GM23338 (cell line): ENCODE measurements around the gene ZNF8. TPM values are rescaled to one million over a fixed set of nuclear protein-coding genes. Genes with fewer than 3 reads are reported as not detected.

Experiments used
- ATAC-seq: fragments of 200-7000 bp; cut with Tn5 transposase; 3 replicates; pipeline ENCODE4 v1.9.1; 2020
- DNase-seq: peaks from one replicate; pipeline ENCODE4 v3.0.0-alpha.2; 2015; ENCODE audit warnings: low spot score
- H2AFZ ChIP-seq: fragments of 200-600 bp; sonication (generic); 2 replicates; pipeline ENCODE4 v1.8.0; 2016; ENCODE audit warnings: antibody characterized with exemption, mild to moderate bottlenecking, moderate library complexity
- H3F3A ChIP-seq: fragments of 200-600 bp; sonication (generic); replicated peaks from 2 replicates; pipeline ENCODE4 v1.8.0; 2017; ENCODE audit warnings: antibody characterized with exemption, mixed run types, low read depth
- H3K27ac ChIP-seq: fragments of 200-600 bp; sonication (generic); 2 replicates; pipeline ENCODE4 v1.6.1; 2016; ENCODE audit warnings: low read depth
- H3K27me3 ChIP-seq: fragments of 200-600 bp; sonication (generic); 2 replicates; pipeline ENCODE4 v1.8.0; 2016; ENCODE audit warnings: mild to moderate bottlenecking, mixed run types, moderate library complexity; ENCODE audit not compliant: insufficient read depth
- H3K36me3 ChIP-seq: fragments of 200-600 bp; sonication (generic); 2 replicates; pipeline ENCODE4 v1.8.0; 2016; ENCODE audit warnings: mild to moderate bottlenecking; ENCODE audit not compliant: insufficient read depth
- H3K4me1 ChIP-seq: fragments of 200-600 bp; sonication (generic); 2 replicates; pipeline ENCODE4 v1.8.0; 2016; ENCODE audit warnings: mild to moderate bottlenecking, moderate library complexity; ENCODE audit not compliant: insufficient read depth
- H3K4me2 ChIP-seq: fragments of 200-600 bp; sonication (generic); 2 replicates; pipeline ENCODE4 v1.7.1; 2017; ENCODE audit warnings: mixed run types
- H3K4me3 ChIP-seq: fragments of 200-600 bp; sonication (generic); 2 replicates; pipeline ENCODE4 v1.6.1; 2016; ENCODE audit warnings: mixed run types
- H3K79me2 ChIP-seq: fragments of 200-600 bp; sonication (generic); replicated peaks from 2 replicates; pipeline ENCODE4 v1.8.0; 2017; ENCODE audit warnings: mild to moderate bottlenecking; ENCODE audit not compliant: insufficient read depth
- H3K9me2 ChIP-seq: fragments of 200-600 bp; sonication (generic); 2 replicates; pipeline ENCODE4 v1.8.0; 2017; ENCODE audit not compliant: insufficient read depth
- H4K20me1 ChIP-seq: fragments of 200-600 bp; sonication (generic); replicated peaks from 2 replicates; pipeline ENCODE4 v1.8.0; 2017; ENCODE audit warnings: mild to moderate bottlenecking; ENCODE audit not compliant: insufficient read depth
- H3K27ac Mint-ChIP-seq: 2 replicates; pipeline ENCODE4 v1.8.0; 2020; ENCODE audit warnings: inconsistent platforms, mild to moderate bottlenecking, moderate library complexity, mixed read lengths
- H3K27me3 Mint-ChIP-seq: 3 replicates; pipeline ENCODE4 v1.8.0; 2022; ENCODE audit warnings: low read depth, mild to moderate bottlenecking, moderate library complexity, mixed read lengths, inconsistent platforms; ENCODE audit not compliant: insufficient read depth, poor library complexity
- H3K36me3 Mint-ChIP-seq: 3 replicates; pipeline ENCODE4 v1.8.0; 2021; ENCODE audit warnings: low read depth, mild to moderate bottlenecking, inconsistent platforms, moderate library complexity, mixed read lengths
- H3K4me1 Mint-ChIP-seq: 3 replicates; pipeline ENCODE4 v1.8.0; 2020; ENCODE audit warnings: mild to moderate bottlenecking, inconsistent platforms, mixed read lengths
- H3K4me3 Mint-ChIP-seq: 3 replicates; pipeline ENCODE4 v1.8.0; 2021; ENCODE audit warnings: moderate library complexity, mild to moderate bottlenecking, inconsistent platforms, mixed read lengths
- H3K9me3 Mint-ChIP-seq: 3 replicates; pipeline ENCODE4 v1.8.0; 2020; ENCODE audit warnings: moderate library complexity, mild to moderate bottlenecking, inconsistent platforms, mixed read lengths
- CREB1 ChIP-seq: fragments of 250-450 bp; sonication (Bioruptor Pico); IDR thresholded peaks from 2 replicates; pipeline ENCODE4 v1.5.0; 2020; ENCODE audit warnings: low read depth, mild to moderate bottlenecking, moderate library complexity
- JUNB ChIP-seq: IDR thresholded peaks from one replicate; pipeline ENCODE4 v1.6.1; 2016; ENCODE audit warnings: antibody characterized with exemption; ENCODE audit not compliant: unreplicated experiment
- POLR2AphosphoS5 ChIP-seq: IDR thresholded peaks from 2 replicates; pipeline ENCODE4 v1.6.1; 2016; ENCODE audit warnings: antibody characterized with exemption, low read depth
- ZNF114 ChIP-seq: fragments of 250-450 bp; sonication (Bioruptor Pico); IDR thresholded peaks from 2 replicates; pipeline ENCODE4 v1.5.0; 2020; ENCODE audit warnings: mild to moderate bottlenecking, moderate library complexity
- ZNF331 ChIP-seq: fragments of 250-450 bp; sonication (Bioruptor Pico); IDR thresholded peaks from 2 replicates; pipeline ENCODE4 v1.5.0; 2020; ENCODE audit warnings: low read depth, mild to moderate bottlenecking, moderate library complexity
- polyA plus RNA-seq: library from polyadenylated mRNA; unstranded; fragments of >200 nt; fragmentation: Nextera tagmentation; extraction: Ambion mirVana; gene quantifications from 2 replicates; pipeline ENCODE4 v1.2.1, GENCODE V29; 2016
- total RNA-seq: library from RNA; depleted of rRNA; stranded (reverse); fragments of >200 nt; shearing (Covaris generic); gene quantifications from 2 replicates; pipeline ENCODE4 v1.2.3, GENCODE V29; 2014
- TF ChIP-seq, protein P1 (sequence below): fragments of 250-450 bp; sonication (Bioruptor Pico); IDR thresholded peaks from 2 replicates; pipeline ENCODE4 v1.5.0; 2020; ENCODE audit warnings: mild to moderate bottlenecking, moderate library complexity
- TF ChIP-seq, protein P2 (sequence below): IDR thresholded peaks from one replicate; pipeline ENCODE4 v1.6.1; 2018; ENCODE audit warnings: antibody characterized with exemption; ENCODE audit not compliant: unreplicated experiment
- TF ChIP-seq, protein P3 (sequence below), 2 experiments: fragments of 200-600 bp in 1 of 2; sonication (generic) in 1 of 2; conservative IDR thresholded peaks; 2 replicates each; pipeline versions ENCODE4 v1.5.1 to v1.6.1; 2016 to 2017; ENCODE audit warnings: antibody characterized with exemption in 2 of 2, low read depth in 2 of 2, mild to moderate bottlenecking in 2 of 2, moderate library complexity in 1 of 2

The ZNF8 gene
- total and polyA plus RNA-seq, 2 experiments from 2014 or later, result 4.3 to 30.3 TPM

DNA sequence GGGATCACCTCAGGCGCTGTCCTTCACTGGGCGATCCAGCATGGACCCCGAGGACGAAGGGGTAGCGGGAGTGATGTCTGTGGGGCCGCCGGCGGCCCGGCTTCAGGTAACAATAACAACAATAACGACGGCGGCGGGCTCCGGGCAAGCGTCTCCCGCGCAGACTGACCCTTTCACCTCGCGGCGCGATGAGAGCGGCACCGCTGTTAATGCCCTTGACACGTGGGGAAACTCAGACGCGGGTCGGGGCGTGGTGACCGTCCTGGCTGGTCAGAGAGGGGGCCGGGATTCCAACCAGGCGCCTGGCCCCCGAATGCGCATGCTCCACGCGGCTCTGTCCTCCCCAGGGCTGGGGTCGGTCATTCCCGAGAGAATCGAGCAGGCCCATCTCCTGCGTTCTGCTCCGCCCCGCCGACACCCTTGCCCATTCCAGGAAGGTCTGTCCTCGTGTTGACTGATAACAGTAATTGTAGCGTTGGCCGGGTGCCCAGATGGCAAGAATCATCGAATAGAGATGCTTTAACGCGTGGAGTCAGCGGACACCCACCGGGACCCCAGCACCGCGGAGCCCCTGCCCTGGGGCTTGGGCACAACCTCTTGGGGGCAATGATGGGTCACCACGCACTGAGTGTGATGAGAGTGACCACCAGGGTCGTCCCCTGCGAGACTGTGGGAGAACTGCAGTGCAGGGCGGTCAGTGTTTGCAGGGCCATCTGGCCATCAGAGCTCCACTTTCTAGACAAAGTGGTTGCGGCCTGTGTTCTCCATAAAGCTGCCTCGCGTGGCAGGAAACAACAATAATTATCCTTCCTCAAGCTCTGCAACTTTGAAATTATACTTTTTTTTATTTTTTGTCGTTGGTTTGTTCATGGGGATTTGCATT, 528 bp downstream of the ZNF8 start:
- Histone ChIP-seq H3K79me2 (peaks cover 69% of the 10 kb centered on the region), H2AFZ (peak overlapping the region; percentile 82), H3K9me2 (no peaks in the 10 kb centered on the region), H3F3A (0 out of 2 replicates have a peak, but pooled peaks cover 4% of the 10 kb centered on the region), H3K4me1 (peaks cover 18% of the 10 kb centered on the region), H4K20me1 (peaks cover 46% of the 10 kb centered on the region), H3K36me3 (peaks cover 5% of the 10 kb centered on the region; the same call in 1 of the 2 replicates), H3K27ac (peak overlapping the region; percentile 91), H3K4me2 (peak overlapping the region; percentile 98), H3K27me3 (no peaks in the 10 kb centered on the region), H3K4me3 (peak overlapping the region; percentile 73)
- DNase-seq (peak; percentile 82), ATAC-seq (peak; percentile 70)
- peak overlapping the region; percentile 98 for H3K27ac Mint-ChIP-seq
- no peaks in the 10 kb centered on the region for H3K9me3 Mint-ChIP-seq
- TF ChIP-seq, protein P1, sequence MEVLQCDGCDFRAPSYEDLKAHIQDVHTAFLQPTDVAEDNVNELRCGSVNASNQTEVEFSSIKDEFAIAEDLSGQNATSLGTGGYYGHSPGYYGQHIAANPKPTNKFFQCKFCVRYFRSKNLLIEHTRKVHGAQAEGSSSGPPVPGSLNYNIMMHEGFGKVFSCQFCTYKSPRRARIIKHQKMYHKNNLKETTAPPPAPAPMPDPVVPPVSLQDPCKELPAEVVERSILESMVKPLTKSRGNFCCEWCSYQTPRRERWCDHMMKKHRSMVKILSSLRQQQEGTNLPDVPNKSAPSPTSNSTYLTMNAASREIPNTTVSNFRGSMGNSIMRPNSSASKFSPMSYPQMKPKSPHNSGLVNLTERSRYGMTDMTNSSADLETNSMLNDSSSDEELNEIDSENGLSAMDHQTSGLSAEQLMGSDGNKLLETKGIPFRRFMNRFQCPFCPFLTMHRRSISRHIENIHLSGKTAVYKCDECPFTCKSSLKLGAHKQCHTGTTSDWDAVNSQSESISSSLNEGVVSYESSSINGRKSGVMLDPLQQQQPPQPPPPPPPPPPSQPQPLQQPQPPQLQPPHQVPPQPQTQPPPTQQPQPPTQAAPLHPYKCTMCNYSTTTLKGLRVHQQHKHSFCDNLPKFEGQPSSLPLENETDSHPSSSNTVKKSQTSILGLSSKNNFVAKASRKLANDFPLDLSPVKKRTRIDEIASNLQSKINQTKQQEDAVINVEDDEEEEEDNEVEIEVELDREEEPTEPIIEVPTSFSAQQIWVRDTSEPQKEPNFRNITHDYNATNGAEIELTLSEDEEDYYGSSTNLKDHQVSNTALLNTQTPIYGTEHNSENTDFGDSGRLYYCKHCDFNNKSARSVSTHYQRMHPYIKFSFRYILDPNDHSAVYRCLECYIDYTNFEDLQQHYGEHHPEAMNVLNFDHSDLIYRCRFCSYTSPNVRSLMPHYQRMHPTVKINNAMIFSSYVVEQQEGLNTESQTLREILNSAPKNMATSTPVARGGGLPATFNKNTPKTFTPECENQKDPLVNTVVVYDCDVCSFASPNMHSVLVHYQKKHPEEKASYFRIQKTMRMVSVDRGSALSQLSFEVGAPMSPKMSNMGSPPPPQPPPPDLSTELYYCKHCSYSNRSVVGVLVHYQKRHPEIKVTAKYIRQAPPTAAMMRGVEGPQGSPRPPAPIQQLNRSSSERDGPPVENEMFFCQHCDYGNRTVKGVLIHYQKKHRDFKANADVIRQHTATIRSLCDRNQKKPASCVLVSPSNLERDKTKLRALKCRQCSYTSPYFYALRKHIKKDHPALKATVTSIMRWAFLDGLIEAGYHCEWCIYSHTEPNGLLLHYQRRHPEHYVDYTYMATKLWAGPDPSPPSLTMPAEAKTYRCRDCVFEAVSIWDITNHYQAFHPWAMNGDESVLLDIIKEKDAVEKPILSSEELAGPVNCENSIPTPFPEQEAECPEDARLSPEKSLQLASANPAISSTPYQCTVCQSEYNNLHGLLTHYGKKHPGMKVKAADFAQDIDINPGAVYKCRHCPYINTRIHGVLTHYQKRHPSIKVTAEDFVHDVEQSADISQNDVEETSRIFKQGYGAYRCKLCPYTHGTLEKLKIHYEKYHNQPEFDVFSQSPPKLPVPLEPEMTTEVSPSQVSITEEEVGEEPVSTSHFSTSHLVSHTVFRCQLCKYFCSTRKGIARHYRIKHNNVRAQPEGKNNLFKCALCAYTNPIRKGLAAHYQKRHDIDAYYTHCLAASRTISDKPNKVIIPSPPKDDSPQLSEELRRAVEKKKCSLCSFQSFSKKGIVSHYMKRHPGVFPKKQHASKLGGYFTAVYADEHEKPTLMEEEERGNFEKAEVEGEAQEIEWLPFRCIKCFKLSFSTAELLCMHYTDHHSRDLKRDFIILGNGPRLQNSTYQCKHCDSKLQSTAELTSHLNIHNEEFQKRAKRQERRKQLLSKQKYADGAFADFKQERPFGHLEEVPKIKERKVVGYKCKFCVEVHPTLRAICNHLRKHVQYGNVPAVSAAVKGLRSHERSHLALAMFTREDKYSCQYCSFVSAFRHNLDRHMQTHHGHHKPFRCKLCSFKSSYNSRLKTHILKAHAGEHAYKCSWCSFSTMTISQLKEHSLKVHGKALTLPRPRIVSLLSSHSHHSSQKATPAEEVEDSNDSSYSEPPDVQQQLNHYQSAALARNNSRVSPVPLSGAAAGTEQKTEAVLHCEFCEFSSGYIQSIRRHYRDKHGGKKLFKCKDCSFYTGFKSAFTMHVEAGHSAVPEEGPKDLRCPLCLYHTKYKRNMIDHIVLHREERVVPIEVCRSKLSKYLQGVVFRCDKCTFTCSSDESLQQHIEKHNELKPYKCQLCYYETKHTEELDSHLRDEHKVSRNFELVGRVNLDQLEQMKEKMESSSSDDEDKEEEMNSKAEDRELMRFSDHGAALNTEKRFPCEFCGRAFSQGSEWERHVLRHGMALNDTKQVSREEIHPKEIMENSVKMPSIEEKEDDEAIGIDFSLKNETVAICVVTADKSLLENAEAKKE (CRISPR knock-in tag), result no peak
- TF ChIP-seq POLR2AphosphoS5, result no peak; the same call in 1 of the 2 replicates
- TF ChIP-seq JUNB, result no peak
- TF ChIP-seq, protein P2, sequence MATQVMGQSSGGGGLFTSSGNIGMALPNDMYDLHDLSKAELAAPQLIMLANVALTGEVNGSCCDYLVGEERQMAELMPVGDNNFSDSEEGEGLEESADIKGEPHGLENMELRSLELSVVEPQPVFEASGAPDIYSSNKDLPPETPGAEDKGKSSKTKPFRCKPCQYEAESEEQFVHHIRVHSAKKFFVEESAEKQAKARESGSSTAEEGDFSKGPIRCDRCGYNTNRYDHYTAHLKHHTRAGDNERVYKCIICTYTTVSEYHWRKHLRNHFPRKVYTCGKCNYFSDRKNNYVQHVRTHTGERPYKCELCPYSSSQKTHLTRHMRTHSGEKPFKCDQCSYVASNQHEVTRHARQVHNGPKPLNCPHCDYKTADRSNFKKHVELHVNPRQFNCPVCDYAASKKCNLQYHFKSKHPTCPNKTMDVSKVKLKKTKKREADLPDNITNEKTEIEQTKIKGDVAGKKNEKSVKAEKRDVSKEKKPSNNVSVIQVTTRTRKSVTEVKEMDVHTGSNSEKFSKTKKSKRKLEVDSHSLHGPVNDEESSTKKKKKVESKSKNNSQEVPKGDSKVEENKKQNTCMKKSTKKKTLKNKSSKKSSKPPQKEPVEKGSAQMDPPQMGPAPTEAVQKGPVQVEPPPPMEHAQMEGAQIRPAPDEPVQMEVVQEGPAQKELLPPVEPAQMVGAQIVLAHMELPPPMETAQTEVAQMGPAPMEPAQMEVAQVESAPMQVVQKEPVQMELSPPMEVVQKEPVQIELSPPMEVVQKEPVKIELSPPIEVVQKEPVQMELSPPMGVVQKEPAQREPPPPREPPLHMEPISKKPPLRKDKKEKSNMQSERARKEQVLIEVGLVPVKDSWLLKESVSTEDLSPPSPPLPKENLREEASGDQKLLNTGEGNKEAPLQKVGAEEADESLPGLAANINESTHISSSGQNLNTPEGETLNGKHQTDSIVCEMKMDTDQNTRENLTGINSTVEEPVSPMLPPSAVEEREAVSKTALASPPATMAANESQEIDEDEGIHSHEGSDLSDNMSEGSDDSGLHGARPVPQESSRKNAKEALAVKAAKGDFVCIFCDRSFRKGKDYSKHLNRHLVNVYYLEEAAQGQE, result no peak
- TF ChIP-seq ZNF114 (CRISPR knock-in tag), result no peak
- TF ChIP-seq CREB1 (CRISPR knock-in tag), result no peak
- TF ChIP-seq ZNF331 (CRISPR knock-in tag), result no peak
- TF ChIP-seq, protein P3, sequence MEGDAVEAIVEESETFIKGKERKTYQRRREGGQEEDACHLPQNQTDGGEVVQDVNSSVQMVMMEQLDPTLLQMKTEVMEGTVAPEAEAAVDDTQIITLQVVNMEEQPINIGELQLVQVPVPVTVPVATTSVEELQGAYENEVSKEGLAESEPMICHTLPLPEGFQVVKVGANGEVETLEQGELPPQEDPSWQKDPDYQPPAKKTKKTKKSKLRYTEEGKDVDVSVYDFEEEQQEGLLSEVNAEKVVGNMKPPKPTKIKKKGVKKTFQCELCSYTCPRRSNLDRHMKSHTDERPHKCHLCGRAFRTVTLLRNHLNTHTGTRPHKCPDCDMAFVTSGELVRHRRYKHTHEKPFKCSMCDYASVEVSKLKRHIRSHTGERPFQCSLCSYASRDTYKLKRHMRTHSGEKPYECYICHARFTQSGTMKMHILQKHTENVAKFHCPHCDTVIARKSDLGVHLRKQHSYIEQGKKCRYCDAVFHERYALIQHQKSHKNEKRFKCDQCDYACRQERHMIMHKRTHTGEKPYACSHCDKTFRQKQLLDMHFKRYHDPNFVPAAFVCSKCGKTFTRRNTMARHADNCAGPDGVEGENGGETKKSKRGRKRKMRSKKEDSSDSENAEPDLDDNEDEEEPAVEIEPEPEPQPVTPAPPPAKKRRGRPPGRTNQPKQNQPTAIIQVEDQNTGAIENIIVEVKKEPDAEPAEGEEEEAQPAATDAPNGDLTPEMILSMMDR (conservative IDR thresholded peaks at IDR 0.05; ENCODE audit: low read depth in 2 of 2), result no peak
- peaks cover 14% of the 10 kb centered on the region for H3K27me3 Mint-ChIP-seq
- H3K36me3 Mint-ChIP-seq, result peaks cover 55% of the 10 kb centered on the region
- H3K4me1 Mint-ChIP-seq, result peaks cover 21% of the 10 kb centered on the region
- H3K4me3 Mint-ChIP-seq, result peak overlapping the region; percentile 94
